GM23338 (cell line): ENCODE results near the gene RWDD4. TPM values are rescaled to one million over a fixed set of nuclear protein-coding genes. Genes with fewer than 3 reads are reported as not detected.

Experiments used
- ATAC-seq: fragments of 200-7000 bp; cut with Tn5 transposase; 3 replicates; pipeline ENCODE4 v1.9.1; 2020
- DNase-seq: peaks from one replicate; pipeline ENCODE4 v3.0.0-alpha.2; 2015; ENCODE audit warnings: low spot score
- H2AFZ ChIP-seq: fragments of 200-600 bp; sonication (generic); 2 replicates; pipeline ENCODE4 v1.8.0; 2016; ENCODE audit warnings: antibody characterized with exemption, mild to moderate bottlenecking, moderate library complexity
- H3F3A ChIP-seq: fragments of 200-600 bp; sonication (generic); replicated peaks from 2 replicates; pipeline ENCODE4 v1.8.0; 2017; ENCODE audit warnings: antibody characterized with exemption, mixed run types, low read depth
- H3K27ac ChIP-seq: fragments of 200-600 bp; sonication (generic); 2 replicates; pipeline ENCODE4 v1.6.1; 2016; ENCODE audit warnings: low read depth
- H3K27me3 ChIP-seq: fragments of 200-600 bp; sonication (generic); 2 replicates; pipeline ENCODE4 v1.8.0; 2016; ENCODE audit warnings: mild to moderate bottlenecking, mixed run types, moderate library complexity; ENCODE audit not compliant: insufficient read depth
- H3K36me3 ChIP-seq: fragments of 200-600 bp; sonication (generic); 2 replicates; pipeline ENCODE4 v1.8.0; 2016; ENCODE audit warnings: mild to moderate bottlenecking; ENCODE audit not compliant: insufficient read depth
- H3K4me1 ChIP-seq: fragments of 200-600 bp; sonication (generic); 2 replicates; pipeline ENCODE4 v1.8.0; 2016; ENCODE audit warnings: mild to moderate bottlenecking, moderate library complexity; ENCODE audit not compliant: insufficient read depth
- H3K4me2 ChIP-seq: fragments of 200-600 bp; sonication (generic); 2 replicates; pipeline ENCODE4 v1.7.1; 2017; ENCODE audit warnings: mixed run types
- H3K4me3 ChIP-seq: fragments of 200-600 bp; sonication (generic); 2 replicates; pipeline ENCODE4 v1.6.1; 2016; ENCODE audit warnings: mixed run types
- H3K79me2 ChIP-seq: fragments of 200-600 bp; sonication (generic); replicated peaks from 2 replicates; pipeline ENCODE4 v1.8.0; 2017; ENCODE audit warnings: mild to moderate bottlenecking; ENCODE audit not compliant: insufficient read depth
- H3K9me2 ChIP-seq: fragments of 200-600 bp; sonication (generic); 2 replicates; pipeline ENCODE4 v1.8.0; 2017; ENCODE audit not compliant: insufficient read depth
- H4K20me1 ChIP-seq: fragments of 200-600 bp; sonication (generic); replicated peaks from 2 replicates; pipeline ENCODE4 v1.8.0; 2017; ENCODE audit warnings: mild to moderate bottlenecking; ENCODE audit not compliant: insufficient read depth
- H3K27ac Mint-ChIP-seq: 2 replicates; pipeline ENCODE4 v1.8.0; 2020; ENCODE audit warnings: inconsistent platforms, mild to moderate bottlenecking, moderate library complexity, mixed read lengths
- H3K27me3 Mint-ChIP-seq: 3 replicates; pipeline ENCODE4 v1.8.0; 2022; ENCODE audit warnings: low read depth, mild to moderate bottlenecking, moderate library complexity, mixed read lengths, inconsistent platforms; ENCODE audit not compliant: insufficient read depth, poor library complexity
- H3K36me3 Mint-ChIP-seq: 3 replicates; pipeline ENCODE4 v1.8.0; 2021; ENCODE audit warnings: low read depth, mild to moderate bottlenecking, inconsistent platforms, moderate library complexity, mixed read lengths
- H3K4me1 Mint-ChIP-seq: 3 replicates; pipeline ENCODE4 v1.8.0; 2020; ENCODE audit warnings: mild to moderate bottlenecking, inconsistent platforms, mixed read lengths
- H3K4me3 Mint-ChIP-seq: 3 replicates; pipeline ENCODE4 v1.8.0; 2021; ENCODE audit warnings: moderate library complexity, mild to moderate bottlenecking, inconsistent platforms, mixed read lengths
- H3K9me3 Mint-ChIP-seq: 3 replicates; pipeline ENCODE4 v1.8.0; 2020; ENCODE audit warnings: moderate library complexity, mild to moderate bottlenecking, inconsistent platforms, mixed read lengths
- CREB1 ChIP-seq: fragments of 250-450 bp; sonication (Bioruptor Pico); IDR thresholded peaks from 2 replicates; pipeline ENCODE4 v1.5.0; 2020; ENCODE audit warnings: low read depth, mild to moderate bottlenecking, moderate library complexity
- CTCF ChIP-seq, 2 experiments: fragments of 200-600 bp in 1 of 2; sonication (generic) in 1 of 2; conservative IDR thresholded peaks; 2 replicates each; pipeline versions ENCODE4 v1.5.1 to v1.6.1; 2016 to 2017; ENCODE audit warnings: antibody characterized with exemption in 2 of 2, low read depth in 2 of 2, mild to moderate bottlenecking in 2 of 2, moderate library complexity in 1 of 2
- EZH2 ChIP-seq: fragments of 200-600 bp; sonication (generic); IDR thresholded peaks from one replicate; pipeline ENCODE4 v1.8.0; 2017; ENCODE audit warnings: antibody characterized with exemption, mild to moderate bottlenecking, low read depth; ENCODE audit not compliant: unreplicated experiment
- EZH2phosphoT487 ChIP-seq: fragments of 200-600 bp; sonication (generic); IDR thresholded peaks from one replicate; pipeline ENCODE4 v1.8.1; 2018; ENCODE audit warnings: antibody characterized with exemption; ENCODE audit not compliant: unreplicated experiment
- JUNB ChIP-seq: IDR thresholded peaks from one replicate; pipeline ENCODE4 v1.6.1; 2016; ENCODE audit warnings: antibody characterized with exemption; ENCODE audit not compliant: unreplicated experiment
- NANOG ChIP-seq: IDR thresholded peaks from 2 replicates; pipeline ENCODE4 v1.6.1; 2016; ENCODE audit warnings: antibody characterized with exemption, borderline replicate concordance
- POLR2AphosphoS5 ChIP-seq: IDR thresholded peaks from 2 replicates; pipeline ENCODE4 v1.6.1; 2016; ENCODE audit warnings: antibody characterized with exemption, low read depth
- REST ChIP-seq: IDR thresholded peaks from one replicate; pipeline ENCODE4 v1.6.1; 2018; ENCODE audit warnings: antibody characterized with exemption; ENCODE audit not compliant: unreplicated experiment
- STAT1 ChIP-seq: IDR thresholded peaks from one replicate; pipeline ENCODE4 v1.6.1; 2016; ENCODE audit warnings: antibody characterized with exemption; ENCODE audit not compliant: unreplicated experiment
- ZNF114 ChIP-seq: fragments of 250-450 bp; sonication (Bioruptor Pico); IDR thresholded peaks from 2 replicates; pipeline ENCODE4 v1.5.0; 2020; ENCODE audit warnings: mild to moderate bottlenecking, moderate library complexity
- ZNF462 ChIP-seq: fragments of 250-450 bp; sonication (Bioruptor Pico); IDR thresholded peaks from 2 replicates; pipeline ENCODE4 v1.5.0; 2020; ENCODE audit warnings: mild to moderate bottlenecking, moderate library complexity
- polyA plus RNA-seq: library from polyadenylated mRNA; unstranded; fragments of >200 nt; fragmentation: Nextera tagmentation; extraction: Ambion mirVana; gene quantifications from 2 replicates; pipeline ENCODE4 v1.2.1, GENCODE V29; 2016
- total RNA-seq: library from RNA; depleted of rRNA; stranded (reverse); fragments of >200 nt; shearing (Covaris generic); gene quantifications from 2 replicates; pipeline ENCODE4 v1.2.3, GENCODE V29; 2014

The RWDD4 gene
- total and polyA plus RNA-seq, 2 experiments from 2014 or later, result 22.4 to 28.9 TPM

DNA sequence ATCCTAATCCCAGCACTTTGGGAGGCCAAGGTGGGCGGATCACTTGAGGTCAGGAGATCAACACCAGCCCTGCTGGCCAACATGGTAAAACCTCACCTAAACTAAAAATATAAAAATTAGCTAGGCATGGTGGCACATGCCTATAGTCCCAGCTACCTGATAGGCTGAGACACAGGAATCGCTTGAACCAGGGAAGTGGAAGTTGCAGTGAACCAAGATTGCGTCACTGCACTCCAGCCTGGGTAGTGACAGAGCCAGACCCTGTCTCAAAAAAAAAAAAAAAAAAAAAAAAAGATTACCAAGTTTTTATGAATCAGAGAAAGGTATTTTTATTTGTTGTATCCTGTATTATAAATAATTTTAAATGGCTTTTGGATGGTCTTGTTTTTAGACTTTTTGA, 15.2 kb upstream of the RWDD4 start:
- H3K27ac ChIP-seq, result no peak overlapping the region
- H3K27me3 Mint-ChIP-seq, result no peaks in the 10 kb centered on the region
- no peaks in the 10 kb centered on the region for H3K27me3 ChIP-seq
- no peak overlapping the region for H3K4me3 ChIP-seq
- H3K36me3 Mint-ChIP-seq, result peaks cover 26% of the 10 kb centered on the region
- no peaks in the 10 kb centered on the region for H3K79me2 ChIP-seq
- TF ChIP-seq EZH2phosphoT487 (no peak), POLR2AphosphoS5 (no peak)
- peak; percentile 2 for DNase-seq
- H3F3A ChIP-seq, result no peaks in the 10 kb centered on the region
- H3K9me2 ChIP-seq, result no peaks in the 10 kb centered on the region
- peaks cover 4% of the 10 kb centered on the region; the same call in 1 of the 2 replicates for H3K36me3 ChIP-seq
- H3K4me1 Mint-ChIP-seq, result no peaks in the 10 kb centered on the region
- no peaks in the 10 kb centered on the region for H3K9me3 Mint-ChIP-seq
- no peak overlapping the region for H3K4me3 Mint-ChIP-seq
- no peaks in the 10 kb centered on the region for H3K4me1 ChIP-seq
- H2AFZ ChIP-seq, result no peak overlapping the region
- H3K27ac Mint-ChIP-seq, result no peak overlapping the region
- no peak for ATAC-seq
- no peak overlapping the region for H3K4me2 ChIP-seq
- H4K20me1 ChIP-seq, result no peaks in the 10 kb centered on the region

GRCh38 chr4:183670960-183671555, 12.1 kb upstream of the RWDD4 start:
- Histone ChIP-seq H3K27ac (no peak overlapping the region), H3K4me2 (no peak overlapping the region), H3K27me3 (no peaks in the 10 kb centered on the region), H3K4me1 (no peaks in the 10 kb centered on the region), H3K9me2 (no peaks in the 10 kb centered on the region), H2AFZ (no peak overlapping the region), H3K36me3 (peaks cover 29% of the 10 kb centered on the region), H3F3A (no peaks in the 10 kb centered on the region), H3K4me3 (no peak overlapping the region), H4K20me1 (no peaks in the 10 kb centered on the region), H3K79me2 (no peaks in the 10 kb centered on the region)
- Mint-ChIP-seq H3K4me3 (no peak overlapping the region), H3K4me1 (no peaks in the 10 kb centered on the region), H3K36me3 (peaks cover 29% of the 10 kb centered on the region), H3K9me3 (no peaks in the 10 kb centered on the region), H3K27me3 (no peaks in the 10 kb centered on the region), H3K27ac (no peak overlapping the region)
- no peak for DNase-seq
- ATAC-seq, result no peak
- no peak for TF ChIP-seq ZNF462
- no peak for TF ChIP-seq ZNF114 (CRISPR knock-in tag)
- no peak for TF ChIP-seq JUNB
- TF ChIP-seq CTCF (conservative IDR thresholded peaks at IDR 0.05; ENCODE audit: low read depth in 2 of 2), result no peak
- no peak for TF ChIP-seq POLR2AphosphoS5
- TF ChIP-seq CREB1 (CRISPR knock-in tag), result no peak
- no peak for TF ChIP-seq REST
- no peak for TF ChIP-seq STAT1
- no peak for TF ChIP-seq NANOG
- TF ChIP-seq EZH2, result no peak
